Islet precursor cell (in vitro differentiated cells): Measurements from ENCODE around the gene DDX39A.
"Not testable (repeated sequence)": the region's sequence is repeated elsewhere in the genome, so short reads cannot be mapped to it uniquely, and the experiment has no call there.

ENCODE experiments used
- DNase-seq: peaks from one replicate; pipeline ENCODE4 v3.0.0-alpha.2; 2018

Gene DDX39A

DNA sequence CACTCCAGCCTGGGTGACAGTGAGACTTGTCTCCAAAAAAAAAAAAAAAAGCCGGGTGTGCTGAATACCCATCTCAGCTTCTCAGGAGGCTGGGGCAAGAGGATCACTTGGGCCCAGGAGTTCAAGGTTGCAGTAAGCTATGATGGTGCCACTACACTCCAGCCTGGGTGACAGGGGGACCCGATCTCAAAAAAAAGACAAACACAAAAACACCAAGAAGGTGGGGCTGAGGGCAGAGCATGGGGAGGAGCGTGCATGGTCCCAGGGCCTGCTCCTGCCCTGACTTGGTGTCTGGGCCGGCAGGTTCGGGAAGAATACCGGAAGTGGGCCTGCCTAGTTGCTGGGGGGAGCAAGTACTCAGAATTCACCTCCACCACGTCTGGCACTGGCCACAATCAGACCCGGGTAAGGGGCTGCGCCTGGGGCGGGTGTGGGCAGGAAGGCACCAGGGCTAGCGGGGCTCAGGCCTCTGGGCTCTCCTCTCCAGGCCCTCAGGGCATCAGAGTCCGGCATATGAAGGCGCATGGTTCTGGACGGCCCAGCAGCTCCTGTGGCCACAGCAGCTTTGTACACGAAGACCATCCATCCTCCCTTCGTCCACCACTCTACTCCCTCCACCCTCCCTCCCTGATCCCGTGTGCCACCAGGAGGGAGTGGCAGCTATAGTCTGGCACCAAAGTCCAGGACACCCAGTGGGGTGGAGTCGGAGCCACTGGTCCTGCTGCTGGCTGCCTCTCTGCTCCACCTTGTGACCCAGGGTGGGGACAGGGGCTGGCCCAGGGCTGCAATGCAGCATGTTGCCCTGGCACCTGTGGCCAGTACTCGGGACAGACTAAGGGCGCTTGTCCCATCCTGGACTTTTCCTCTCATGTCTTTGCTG is 11.3 kb downstream of the DDX39A start:
- DNase-seq, result no peak

DNA sequence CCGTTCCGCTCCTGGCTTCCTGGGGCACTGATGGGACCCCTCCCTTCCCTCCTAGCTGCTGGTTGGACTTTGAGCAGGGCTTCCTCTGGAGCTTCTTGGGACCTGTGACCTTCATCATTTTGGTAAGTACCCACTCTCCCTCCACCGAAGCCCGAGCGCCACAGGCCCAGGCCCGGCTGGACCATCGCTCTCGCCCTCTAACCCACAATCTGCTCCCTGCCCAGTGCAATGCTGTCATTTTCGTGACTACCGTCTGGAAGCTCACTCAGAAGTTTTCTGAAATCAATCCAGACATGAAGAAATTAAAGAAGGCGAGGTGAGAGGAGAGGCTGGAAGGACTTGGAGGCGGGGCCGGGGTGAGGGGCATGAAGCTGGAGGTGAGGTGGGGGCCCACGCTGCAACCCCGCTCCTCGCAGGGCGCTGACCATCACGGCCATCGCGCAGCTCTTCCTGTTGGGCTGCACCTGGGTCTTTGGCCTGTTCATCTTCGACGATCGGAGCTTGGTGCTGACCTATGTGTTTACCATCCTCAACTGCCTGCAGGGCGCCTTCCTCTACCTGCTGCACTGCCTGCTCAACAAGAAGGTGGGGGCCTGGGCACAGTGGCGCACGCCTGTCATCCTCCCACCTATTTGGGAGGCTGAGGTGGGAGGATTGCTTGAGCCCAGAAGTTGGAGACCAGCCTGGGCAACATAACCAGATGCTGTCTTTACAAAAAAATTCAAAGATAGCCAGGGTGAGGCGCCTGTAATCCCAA is 12.3 kb downstream of the DDX39A start:
- no peak for DNase-seq

DNA sequence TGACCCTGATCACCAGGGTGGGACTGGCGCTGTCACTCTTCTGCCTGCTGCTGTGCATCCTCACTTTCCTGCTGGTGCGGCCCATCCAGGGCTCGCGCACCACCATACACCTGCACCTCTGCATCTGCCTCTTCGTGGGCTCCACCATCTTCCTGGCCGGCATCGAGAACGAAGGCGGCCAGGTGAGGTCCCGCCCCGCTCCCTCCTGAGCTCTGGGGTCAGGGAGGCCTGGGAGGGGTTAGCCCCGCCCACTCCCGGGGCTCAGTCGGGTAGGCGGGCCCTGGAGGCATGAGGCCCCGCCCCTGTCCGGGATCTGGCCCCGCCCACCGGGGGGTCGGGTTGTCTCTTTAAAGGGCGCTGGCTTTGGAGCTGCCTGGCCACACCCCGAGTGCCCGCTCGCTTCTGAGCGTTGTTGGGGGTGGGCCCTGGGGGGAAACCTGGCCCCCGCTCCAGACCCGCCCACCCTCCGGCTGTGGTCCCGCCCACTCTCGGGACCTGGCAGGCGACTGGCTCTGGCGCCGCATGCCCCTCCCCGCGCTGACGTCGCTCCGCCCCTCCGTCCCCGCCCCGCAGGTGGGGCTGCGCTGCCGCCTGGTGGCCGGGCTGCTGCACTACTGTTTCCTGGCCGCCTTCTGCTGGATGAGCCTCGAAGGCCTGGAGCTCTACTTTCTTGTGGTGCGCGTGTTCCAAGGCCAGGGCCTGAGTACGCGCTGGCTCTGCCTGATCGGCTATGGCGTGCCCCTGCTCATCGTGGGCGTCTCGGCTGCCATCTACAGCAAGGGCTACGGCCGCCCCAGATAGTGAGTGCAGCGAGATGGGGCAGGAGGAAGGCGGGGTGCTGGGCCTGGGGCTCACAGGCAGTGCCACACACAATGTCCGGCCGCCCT is 13.1 kb downstream of the DDX39A start:
- peak; percentile 99 for DNase-seq

DNA sequence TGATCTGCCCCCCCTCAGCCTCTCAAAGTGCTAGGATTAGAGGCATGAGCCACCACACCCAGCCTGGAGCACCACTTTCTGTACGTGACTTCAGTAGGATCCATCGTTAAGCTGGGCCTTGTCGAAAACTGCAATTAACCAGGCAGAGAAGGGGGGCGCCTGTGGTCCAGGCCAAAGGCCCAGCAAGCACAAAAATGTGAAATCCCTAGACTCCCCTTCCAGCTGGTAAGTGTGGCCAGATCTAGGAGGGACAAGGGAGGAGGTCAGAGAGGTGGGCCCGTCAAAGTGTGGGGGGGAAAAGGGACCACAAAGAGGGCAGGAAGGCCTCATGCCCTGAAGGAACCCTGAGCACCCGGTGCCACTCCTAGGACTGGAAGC is 13.8 kb downstream of the DDX39A start:
- no peak for DNase-seq

DNA sequence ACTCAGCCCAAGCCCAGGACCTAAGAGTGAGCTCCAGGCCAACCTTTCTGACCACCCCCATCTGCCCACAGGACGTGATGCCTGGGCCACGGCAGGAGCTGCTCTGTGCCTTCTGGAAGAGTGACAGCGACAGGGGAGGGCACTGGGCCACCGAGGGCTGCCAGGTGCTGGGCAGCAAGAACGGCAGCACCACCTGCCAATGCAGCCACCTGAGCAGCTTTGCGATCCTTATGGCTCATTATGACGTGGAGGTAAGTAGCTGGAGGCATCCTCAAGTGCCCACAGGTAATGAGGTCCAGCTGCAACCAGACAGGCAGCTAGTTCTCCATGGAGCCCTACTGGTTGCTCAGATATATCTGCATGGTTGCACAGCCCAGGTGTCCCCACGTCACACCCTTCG is 14.8 kb downstream of the DDX39A start:
- no peak for DNase-seq

DNA sequence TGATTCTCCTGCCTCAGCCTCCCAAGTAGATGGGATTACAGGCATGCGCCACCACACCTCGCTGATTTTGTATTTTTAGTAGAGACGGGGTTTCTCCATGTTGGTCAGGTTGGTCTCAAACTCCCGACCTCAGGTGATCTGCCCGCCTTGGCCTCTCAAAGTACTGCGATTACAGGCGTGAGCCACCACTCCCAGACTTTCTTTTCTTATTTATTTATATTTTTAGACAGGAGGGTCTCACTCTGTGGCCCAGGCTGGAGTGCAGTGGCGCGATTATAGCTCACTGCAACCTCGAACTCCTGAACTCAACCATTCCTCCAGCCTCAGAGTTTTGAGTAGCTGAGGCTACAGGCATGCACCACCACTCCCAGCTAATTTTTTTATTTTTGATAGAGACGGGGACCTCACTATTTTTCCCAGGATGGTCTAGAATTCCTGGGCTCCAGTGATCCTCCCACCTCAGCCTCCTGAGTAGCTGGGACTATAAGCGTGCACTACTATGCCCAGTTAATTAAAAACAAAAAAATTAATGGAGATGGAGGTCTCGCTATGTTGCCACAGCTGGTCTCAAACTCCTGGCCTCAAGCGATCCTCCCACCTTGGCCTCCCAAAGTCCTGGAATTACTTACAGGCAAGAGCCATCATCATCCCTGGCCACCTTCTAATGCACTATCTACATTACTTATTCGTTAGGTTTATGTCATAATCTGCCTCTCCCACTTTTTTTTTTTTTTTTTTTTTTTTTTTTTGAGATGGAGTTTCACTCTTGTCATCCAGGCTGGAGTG is 15.8 kb downstream of the DDX39A start:
- DNase-seq, result not testable (repeated sequence)

DNA sequence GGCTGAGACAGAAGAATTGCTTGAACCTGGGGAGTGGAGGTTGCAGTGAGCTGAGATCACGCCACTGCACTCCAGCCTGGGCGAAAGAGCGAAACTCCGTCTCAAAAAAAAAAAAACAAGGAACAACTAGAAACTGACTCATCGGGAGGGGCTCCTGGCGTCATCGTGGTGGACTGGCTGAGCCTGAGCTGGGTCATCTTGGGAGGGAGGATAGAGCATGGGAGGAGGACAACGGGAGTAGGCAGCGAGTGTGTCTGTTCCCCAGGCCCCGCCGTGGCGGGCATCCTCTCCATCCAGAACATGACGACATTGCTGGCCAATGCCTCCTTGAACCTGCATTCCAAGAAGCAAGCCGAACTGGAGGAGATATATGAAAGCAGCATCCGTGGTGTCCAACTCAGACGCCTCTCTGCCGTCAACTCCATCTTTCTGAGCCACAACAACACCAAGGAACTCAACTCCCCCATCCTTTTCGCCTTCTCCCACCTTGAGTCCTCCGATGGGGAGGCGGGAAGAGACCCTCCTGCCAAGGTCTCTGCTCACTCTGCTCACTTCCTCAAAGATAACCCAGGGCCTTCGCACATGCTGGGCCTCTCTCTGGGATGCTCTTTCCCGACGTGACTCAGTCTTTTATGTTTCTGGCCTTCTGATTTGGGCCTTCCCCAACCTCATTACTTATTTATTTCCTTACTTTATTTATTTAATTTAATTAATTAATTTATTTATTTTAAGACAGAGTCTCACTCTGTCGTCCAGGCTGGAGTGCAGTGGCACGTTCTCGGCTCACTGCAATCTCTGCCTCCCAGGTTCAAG is 16.6 kb downstream of the DDX39A start:
- DNase-seq, result peak; percentile 76

DNA sequence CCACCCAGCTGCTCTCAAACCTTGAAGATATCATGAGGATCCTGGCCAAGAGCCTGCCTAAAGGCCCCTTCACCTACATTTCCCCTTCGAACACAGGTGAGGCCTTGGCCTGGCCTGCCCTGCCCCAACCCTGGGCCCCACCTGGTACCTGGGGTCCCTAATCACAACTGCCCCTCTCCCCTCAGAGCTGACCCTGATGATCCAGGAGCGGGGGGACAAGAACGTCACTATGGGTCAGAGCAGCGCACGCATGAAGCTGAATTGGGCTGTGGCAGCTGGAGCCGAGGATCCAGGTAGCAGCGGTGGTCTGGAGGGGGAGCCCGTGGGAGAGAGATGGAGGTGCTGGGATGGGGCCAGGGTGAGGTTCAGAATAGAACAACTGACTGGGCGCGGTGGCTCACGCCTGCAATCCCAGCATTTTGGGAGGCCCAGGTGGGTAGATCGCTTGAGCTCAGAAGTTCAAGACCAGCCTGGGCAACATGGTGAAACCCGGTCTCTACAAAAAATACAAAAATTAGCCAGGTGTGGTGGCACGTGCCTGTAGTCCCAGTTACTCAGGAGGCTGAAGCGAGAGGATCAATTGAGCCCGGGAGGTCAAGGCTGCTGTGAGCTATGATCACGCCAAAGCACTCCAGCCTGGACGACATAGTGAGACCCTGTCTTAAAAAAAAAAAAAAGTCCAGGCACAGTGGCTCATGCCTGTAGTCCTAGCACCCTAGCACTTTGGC is 17.5 kb downstream of the DDX39A start:
- no peak for DNase-seq

DNA sequence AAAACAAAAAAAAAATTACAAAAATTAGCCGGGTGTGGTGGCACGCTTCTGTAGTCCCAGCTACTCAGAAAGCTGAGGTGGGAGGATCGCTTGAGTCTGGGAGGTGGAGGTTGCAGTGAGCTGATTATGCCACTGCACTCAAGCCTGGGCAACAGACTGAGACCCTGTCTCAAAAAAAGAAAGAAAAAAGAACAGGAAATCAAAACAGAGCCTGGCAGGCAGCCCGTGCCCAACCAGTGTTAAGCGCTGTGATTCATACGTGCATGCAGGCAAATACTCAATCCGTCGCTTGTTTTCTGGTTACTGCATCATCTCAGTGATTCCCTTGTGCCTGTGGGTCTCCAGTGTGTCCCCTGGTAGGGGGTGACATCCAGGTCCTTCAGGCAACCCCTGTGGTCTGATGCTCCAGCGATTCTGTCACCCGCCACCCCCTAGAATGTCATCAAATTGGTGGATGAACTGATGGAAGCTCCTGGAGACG is 18.1 kb downstream of the DDX39A start:
- no peak for DNase-seq

DNA sequence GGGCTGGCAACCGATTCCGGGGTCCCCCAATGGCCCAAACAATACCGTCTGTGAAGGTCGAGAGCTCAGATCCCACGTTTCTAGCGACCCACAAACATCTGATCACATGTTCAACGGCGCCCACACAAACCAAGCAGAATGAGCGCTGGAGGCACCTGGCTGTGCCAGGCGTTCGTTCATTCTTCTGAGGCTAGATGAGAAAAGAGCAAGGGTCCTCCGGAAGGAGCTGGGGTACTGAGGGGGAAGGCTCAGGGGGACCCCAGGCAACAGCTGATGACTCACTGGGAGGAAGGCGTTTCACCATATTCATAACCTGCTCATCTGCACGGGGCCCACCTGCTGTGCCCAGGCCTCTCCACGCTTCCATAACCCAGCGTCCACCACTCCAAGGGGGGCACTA is 22.0 kb downstream of the DDX39A start:
- not testable (repeated sequence) for DNase-seq

DNA sequence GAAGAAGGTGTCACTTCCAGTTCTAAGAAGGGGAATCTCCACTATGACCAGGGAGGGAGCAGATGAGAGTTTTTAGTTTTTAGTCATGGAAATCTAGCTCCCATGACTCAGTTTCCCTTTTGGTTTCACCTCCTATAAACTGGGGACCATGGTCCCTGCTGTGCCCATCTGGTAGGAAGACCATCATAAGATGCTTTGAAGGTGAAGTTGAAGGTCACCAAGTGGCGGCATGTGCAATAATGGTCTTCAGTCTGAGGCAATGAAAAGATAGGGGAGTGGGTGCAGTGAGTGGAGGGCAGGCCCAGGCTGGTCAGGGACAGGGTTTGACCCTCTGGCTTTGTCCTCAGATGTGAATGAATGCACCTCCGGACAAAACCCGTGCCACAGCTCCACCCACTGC is 22.4 kb downstream of the DDX39A start:
- DNase-seq, result not testable (repeated sequence)

DNA sequence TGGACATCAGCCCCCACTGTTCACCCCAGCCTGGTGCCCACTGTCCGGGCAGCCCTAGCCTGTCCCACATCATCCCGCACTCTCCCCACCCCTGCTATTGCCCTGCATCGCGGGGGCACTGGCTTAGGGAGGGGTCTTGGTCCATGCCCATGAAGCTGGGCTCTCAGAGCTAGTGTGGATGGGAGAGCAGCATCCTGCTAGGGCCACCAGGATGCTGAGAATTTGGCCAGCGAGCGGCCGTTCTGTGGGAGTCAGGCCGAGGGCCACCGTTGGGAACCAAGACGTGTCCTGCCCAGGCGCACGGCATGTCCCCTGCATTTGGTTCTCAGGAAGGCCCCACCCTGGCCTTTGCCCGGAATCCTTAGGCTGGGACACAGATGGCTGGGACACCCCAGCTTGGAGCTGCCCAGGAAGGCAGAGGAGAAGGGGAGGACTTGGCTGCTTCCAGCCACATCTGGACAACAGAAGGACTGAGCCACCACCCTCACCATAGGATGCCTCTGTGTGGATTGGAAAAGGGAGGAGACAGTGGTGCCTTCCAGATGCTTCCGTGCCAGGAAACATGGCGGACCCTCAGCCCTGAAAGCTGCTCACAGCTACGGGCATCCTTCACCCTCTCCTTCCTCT is 23.3 kb downstream of the DDX39A start:
- no peak for DNase-seq

DNA sequence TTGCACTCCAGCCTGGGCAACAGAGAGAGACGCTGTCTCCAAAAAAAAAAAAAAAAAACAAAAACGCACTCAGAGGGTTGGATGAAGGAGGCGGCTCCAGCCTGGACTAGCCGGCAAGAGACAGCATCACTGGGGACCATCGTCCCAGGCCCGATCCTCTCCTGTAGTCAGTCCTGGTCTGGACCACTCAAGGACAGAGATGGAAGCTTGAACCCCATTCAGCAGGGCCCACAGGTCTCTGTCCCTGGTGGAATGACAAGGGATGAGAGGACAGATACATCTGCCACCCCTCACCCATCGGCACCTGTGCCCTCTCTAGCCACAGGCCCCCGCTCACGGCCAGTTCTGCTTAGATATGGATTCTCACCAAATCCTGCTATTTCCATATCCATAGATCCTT is 23.9 kb downstream of the DDX39A start:
- DNase-seq, result no peak

DNA sequence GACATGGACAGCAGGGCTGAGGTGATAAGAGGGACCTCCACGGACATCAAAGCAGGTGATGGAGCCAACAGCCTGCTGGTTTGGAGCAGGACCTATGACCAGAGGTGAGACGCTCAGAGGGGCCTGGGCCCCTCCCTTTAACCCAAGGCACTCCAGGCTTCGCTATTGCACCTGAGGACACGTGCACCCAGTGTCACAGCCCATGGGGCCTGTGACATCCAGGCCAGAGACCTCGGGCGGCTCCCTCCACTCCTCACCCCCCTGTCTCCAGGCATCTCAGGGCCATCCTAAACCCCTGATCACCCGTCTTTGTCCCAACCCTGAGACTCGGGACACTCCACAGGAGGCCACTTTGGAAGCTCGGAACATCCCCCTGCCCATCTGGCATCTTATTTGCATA is 25.0 kb downstream of the DDX39A start:
- DNase-seq, result no peak

DNA sequence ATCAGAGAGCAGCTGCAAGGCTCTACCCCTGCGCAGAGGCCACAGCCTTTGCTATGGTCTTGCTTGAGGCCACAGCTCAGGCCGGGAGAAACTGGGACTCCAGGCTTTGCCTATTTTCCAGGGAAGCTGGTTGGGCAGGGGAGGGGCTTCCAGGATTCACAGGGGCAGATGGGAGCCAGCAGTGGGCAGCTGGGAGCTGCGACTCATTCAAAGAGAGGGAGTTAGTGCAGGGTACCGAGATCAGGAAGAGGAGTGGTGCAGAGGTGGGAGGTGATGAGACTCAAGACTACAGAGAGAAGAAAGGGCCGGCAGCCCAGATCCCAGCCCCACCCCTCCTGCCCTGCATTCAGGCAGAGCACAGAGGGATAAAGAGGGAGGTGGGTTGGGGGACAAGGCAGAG is 25.8 kb downstream of the DDX39A start:
- peak; percentile 75 for DNase-seq

DNA sequence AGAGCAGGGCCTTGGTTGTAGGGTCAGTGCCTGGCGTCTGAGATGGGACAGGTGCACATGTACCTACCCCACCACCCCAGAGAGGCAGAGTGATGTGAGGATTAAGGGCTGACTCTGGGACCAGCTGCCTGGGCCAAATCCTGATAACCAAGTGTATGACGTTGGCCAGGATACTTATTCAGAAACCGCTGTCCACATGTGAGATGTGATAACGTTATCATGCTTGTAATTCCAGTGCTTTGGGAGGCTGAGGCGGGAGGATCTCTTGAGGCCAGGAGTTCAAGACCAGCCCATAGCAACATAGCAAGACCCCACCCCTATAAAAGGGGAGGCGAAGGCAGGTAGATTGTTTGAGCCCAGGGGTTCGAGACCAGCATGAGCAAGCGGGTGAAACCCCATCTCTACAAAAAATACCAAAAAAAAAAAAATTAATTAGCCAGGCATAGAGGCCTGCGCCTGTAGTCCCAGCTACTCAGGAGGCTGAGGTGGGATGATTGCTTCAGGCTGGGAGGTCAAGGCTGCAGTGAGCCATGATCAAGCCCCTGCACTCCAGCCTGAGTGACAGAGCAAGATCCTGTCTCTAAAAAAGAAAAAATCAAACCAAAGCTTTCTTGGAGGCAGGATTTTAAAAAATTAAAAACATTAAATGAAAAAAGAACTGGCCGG is 27.9 kb downstream of the DDX39A start:
- DNase-seq, result no peak

DNA sequence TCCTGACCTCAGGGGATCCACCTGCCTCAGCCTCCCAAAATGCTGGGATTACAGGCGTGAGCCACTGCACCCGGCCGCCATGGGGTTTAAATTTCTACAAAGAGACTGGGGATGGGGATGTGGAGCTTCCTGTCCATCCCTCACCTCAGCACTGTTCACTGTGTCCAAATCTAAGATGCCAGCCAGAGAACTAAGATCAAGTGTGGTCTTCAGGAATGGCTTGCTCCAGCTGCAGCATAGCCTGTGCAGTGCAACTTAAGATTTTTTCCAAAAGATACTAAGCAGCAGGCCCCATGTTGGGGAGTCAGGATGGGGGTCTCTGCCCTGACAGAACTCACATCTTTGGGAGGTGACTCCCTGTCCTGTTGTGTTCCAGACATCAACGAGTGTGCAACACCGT is 28.6 kb downstream of the DDX39A start:
- DNase-seq, result no peak

DNA sequence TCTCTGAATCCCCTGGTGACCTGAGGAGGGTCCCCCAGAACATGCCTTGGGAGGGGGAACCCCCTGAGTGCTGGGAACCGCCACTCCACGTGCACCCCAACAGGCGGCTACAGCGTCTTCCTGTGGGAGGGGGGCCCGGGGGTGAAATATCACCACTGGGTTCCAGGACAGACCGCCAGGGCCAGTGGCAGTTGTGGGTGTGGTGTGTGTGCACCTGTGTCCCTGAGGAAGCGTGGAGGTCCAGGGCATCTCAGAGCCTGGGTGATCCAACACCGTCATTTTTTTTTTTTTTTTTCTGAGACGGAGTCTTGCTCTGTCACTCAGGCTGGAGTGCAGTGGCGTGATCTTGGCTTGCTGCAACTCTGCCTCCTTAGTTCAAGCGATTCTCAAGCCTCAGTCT is 33.6 kb downstream of the DDX39A start:
- no peak for DNase-seq
